ENCODE measurements around the gene CAPN11. TPM values are rescaled to one million over a fixed set of nuclear protein-coding genes. Genes with fewer than 3 reads are reported as not detected.

CAPN11 gene
- total and polyA plus RNA-seq, 9 of the 15 experiments (the other 6 are each of a cell fraction or from before 2014, with no cell fraction given): 0.03 to 0.61 (median 0.17) TPM; not detected in 1

- no peak for TF ChIP-seq PURB (CRISPR knock-in tag; IDR thresholded peaks at IDR 0.05; ENCODE audit: low read depth)
- peak; percentile 80 for TF ChIP-seq RBBP5 (IDR thresholded peaks at IDR 0.05; ENCODE audit: borderline replicate concordance, insufficient read depth, low read length, poor library complexity, severe bottlenecking)
- no peak for TF ChIP-seq LEF1 (IDR thresholded peaks at IDR 0.05)
- no peak for TF ChIP-seq STAT5A (IDR thresholded peaks at IDR 0.05; ENCODE audit: borderline replicate concordance, low read length)
- TF ChIP-seq GTF2B (IDR thresholded peaks at IDR 0.05; ENCODE audit: extremely low read depth, insufficient read length): no peak
- no peak for TF ChIP-seq HMGXB4 (CRISPR knock-in tag; IDR thresholded peaks at IDR 0.05)
- TF ChIP-seq FIP1L1 (IDR thresholded peaks at IDR 0.05; ENCODE audit: low read depth, low read length, poor library complexity, severe bottlenecking): peak; percentile 51
- TF ChIP-seq MITF (IDR thresholded peaks at IDR 0.05): peak; percentile 8; the same call in 1 of the 2 replicates
- no peak for TF ChIP-seq DACH1 (IDR thresholded peaks at IDR 0.05; ENCODE audit: partially characterized antibody)
- TF ChIP-seq TAF1 (IDR thresholded peaks at IDR 0.05; ENCODE audit: control insufficient read depth, extremely low read depth, insufficient read depth, low read length, severe bottlenecking): peak; percentile 46
- peak; percentile 75 for TF ChIP-seq ZNF592 (IDR thresholded peaks at IDR 0.05)
- TF ChIP-seq SLC30A9 (CRISPR knock-in tag; IDR thresholded peaks at IDR 0.05): no peak
- no peak for TF ChIP-seq HLTF (IDR thresholded peaks at IDR 0.05)
Observed at GRCh38 chr6:44223319-44224028, 64.9 kb downstream of the CAPN11 start, which contains the start of gene SLC29A1 (continued).

All from K562 (cell line).